ENCODE results near the gene TMA7B. TPM values are rescaled to one million over a fixed set of nuclear protein-coding genes. Genes with fewer than 3 reads are reported as not detected.

The TMA7B gene
- total RNA-seq, 2 experiments from 2014 or later, result 5.7 to 6.5 TPM

- intact Hi-C loops (cut with DNase I, micrococcal nuclease), result no loop called here
- Histone ChIP-seq H3K27me3 (ENCODE audit: control insufficient read depth in 1 of 2, insufficient read depth in 2 of 2, low read length in 2 of 2) (peaks cover 0 to 2% of the 10 kb centered on the region in 2 experiments), H3K4me1 (ENCODE audit: insufficient read depth, low read length) (peaks cover 6% of the 10 kb centered on the region), H3K36me3 (ENCODE audit: insufficient read depth, low read length) (no peaks in the 10 kb centered on the region), H3K27ac (ENCODE audit: low read depth in 1 of 2, low read length in 2 of 2) (no peak overlapping the region), H3K9me3 (ENCODE audit: control insufficient read depth in 1 of 2, insufficient read depth in 1 of 2, low read length in 2 of 2) (no peaks in the 10 kb centered on the region), H3K4me3 (ENCODE audit: low read length) (no peak overlapping the region)
- TF ChIP-seq, protein P1, sequence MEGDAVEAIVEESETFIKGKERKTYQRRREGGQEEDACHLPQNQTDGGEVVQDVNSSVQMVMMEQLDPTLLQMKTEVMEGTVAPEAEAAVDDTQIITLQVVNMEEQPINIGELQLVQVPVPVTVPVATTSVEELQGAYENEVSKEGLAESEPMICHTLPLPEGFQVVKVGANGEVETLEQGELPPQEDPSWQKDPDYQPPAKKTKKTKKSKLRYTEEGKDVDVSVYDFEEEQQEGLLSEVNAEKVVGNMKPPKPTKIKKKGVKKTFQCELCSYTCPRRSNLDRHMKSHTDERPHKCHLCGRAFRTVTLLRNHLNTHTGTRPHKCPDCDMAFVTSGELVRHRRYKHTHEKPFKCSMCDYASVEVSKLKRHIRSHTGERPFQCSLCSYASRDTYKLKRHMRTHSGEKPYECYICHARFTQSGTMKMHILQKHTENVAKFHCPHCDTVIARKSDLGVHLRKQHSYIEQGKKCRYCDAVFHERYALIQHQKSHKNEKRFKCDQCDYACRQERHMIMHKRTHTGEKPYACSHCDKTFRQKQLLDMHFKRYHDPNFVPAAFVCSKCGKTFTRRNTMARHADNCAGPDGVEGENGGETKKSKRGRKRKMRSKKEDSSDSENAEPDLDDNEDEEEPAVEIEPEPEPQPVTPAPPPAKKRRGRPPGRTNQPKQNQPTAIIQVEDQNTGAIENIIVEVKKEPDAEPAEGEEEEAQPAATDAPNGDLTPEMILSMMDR (IDR thresholded peaks at IDR 0.05), result no peak
- ChIA-PET CTCF (no interaction called here), POLR2A (interaction anchor here (1.1 kb wide), 1 partner anchor 8 kb away, joined by 3 read pairs; no protein-coding TSS in a partner anchor)
- H3K4me1 Mint-ChIP-seq (ENCODE audit: low read depth), result peaks cover 4% of the 10 kb centered on the region
- no peaks in the 10 kb centered on the region for H3K36me3 Mint-ChIP-seq (ENCODE audit: low read depth)
- DNase-seq, result no peak
- ATAC-seq (ENCODE audit: poor library complexity), result no peak
- peaks cover 14% of the 10 kb centered on the region for H3K27me3 Mint-ChIP-seq
- no peaks in the 10 kb centered on the region for H3K9me3 Mint-ChIP-seq
- H3K4me3 Mint-ChIP-seq, result no peak overlapping the region
- H3K27ac Mint-ChIP-seq, result no peak overlapping the region
Measured at GRCh38 chr22:40004836-40005235, 44.6 kb downstream of the TMA7B start.

GRCh38 chr22:40006641-40007040 lies 46.4 kb downstream of the TMA7B start:
- POLR2A ChIA-PET, result no interaction called here

GRCh38 chr22:40007853-40008710 lies 47.9 kb downstream of the TMA7B start:
- H3K27me3 Mint-ChIP-seq, result peaks cover 14% of the 10 kb centered on the region
- POLR2A ChIA-PET, result interaction anchor here (1.0 kb wide), 1 partner anchor 14 kb away, joined by 4 read pairs; no protein-coding TSS in a partner anchor
- TF ChIP-seq, protein P1 (IDR thresholded peaks at IDR 0.05), result no peak
- H3K27ac ChIP-seq (ENCODE audit: low read depth in 1 of 2, low read length in 2 of 2), result no peak overlapping the region
- intact Hi-C loops (cut with DNase I, micrococcal nuclease), result no loop called here
- ATAC-seq (ENCODE audit: poor library complexity) (no peak), DNase-seq (peak in 1 of 14 experiments; percentile 45)
- peaks cover 0 to 2% of the 10 kb centered on the region in 2 experiments for H3K27me3 ChIP-seq (ENCODE audit: control insufficient read depth in 1 of 2, insufficient read depth in 2 of 2, low read length in 2 of 2)
- H3K27ac Mint-ChIP-seq, result no peak overlapping the region
- CTCF ChIA-PET, result interaction anchor here (1.3 kb wide), 1 partner anchor 14 kb away, joined by 3 read pairs; no protein-coding TSS in a partner anchor
- H3K4me1 ChIP-seq (ENCODE audit: insufficient read depth, low read length), result peaks cover 13% of the 10 kb centered on the region
- no peaks in the 10 kb centered on the region for H3K9me3 Mint-ChIP-seq
- H3K36me3 ChIP-seq (ENCODE audit: insufficient read depth, low read length), result no peaks in the 10 kb centered on the region
- H3K4me3 Mint-ChIP-seq, result no peak overlapping the region
- H3K4me1 Mint-ChIP-seq (ENCODE audit: low read depth), result peaks cover 11% of the 10 kb centered on the region
- no peaks in the 10 kb centered on the region for H3K36me3 Mint-ChIP-seq (ENCODE audit: low read depth)
- H3K9me3 ChIP-seq (ENCODE audit: control insufficient read depth in 1 of 2, insufficient read depth in 1 of 2, low read length in 2 of 2), result no peaks in the 10 kb centered on the region
- H3K4me3 ChIP-seq (ENCODE audit: low read length), result no peak overlapping the region

More at GRCh38 chr22:40006641-40007040, 46.4 kb downstream of the TMA7B start:
- DNase-seq (no peak), ATAC-seq (ENCODE audit: poor library complexity) (no peak)
- peaks cover 11% of the 10 kb centered on the region for H3K4me1 Mint-ChIP-seq (ENCODE audit: low read depth)
- H3K27ac Mint-ChIP-seq, result no peak overlapping the region
- H3K36me3 Mint-ChIP-seq (ENCODE audit: low read depth), result no peaks in the 10 kb centered on the region
- Histone ChIP-seq H3K36me3 (ENCODE audit: insufficient read depth, low read length) (no peaks in the 10 kb centered on the region), H3K27me3 (ENCODE audit: control insufficient read depth in 1 of 2, insufficient read depth in 2 of 2, low read length in 2 of 2) (peaks cover 0 to 2% of the 10 kb centered on the region in 2 experiments), H3K9me3 (ENCODE audit: control insufficient read depth in 1 of 2, insufficient read depth in 1 of 2, low read length in 2 of 2) (no peaks in the 10 kb centered on the region), H3K27ac (ENCODE audit: low read depth in 1 of 2, low read length in 2 of 2) (no peak overlapping the region), H3K4me3 (ENCODE audit: low read length) (no peak overlapping the region), H3K4me1 (ENCODE audit: insufficient read depth, low read length) (peaks cover 13% of the 10 kb centered on the region)
- CTCF ChIA-PET, result no interaction called here
- intact Hi-C loops (cut with DNase I, micrococcal nuclease), result no loop called here
- no peak overlapping the region for H3K4me3 Mint-ChIP-seq
- peaks cover 14% of the 10 kb centered on the region for H3K27me3 Mint-ChIP-seq
- TF ChIP-seq, protein P1 (IDR thresholded peaks at IDR 0.05), result no peak
- H3K9me3 Mint-ChIP-seq, result no peaks in the 10 kb centered on the region

Data from CD4-positive, alpha-beta T cell (primary cell).